HG02763 (cell line): ENCODE results near the gene TUBGCP2.

Source experiments
- ATAC-seq: cut with Tn5 transposase; IDR thresholded peaks from one replicate; pipeline ENCODE4 v1.9.1; 2021; ENCODE audit warnings: mild to moderate bottlenecking, moderate library complexity; ENCODE audit not compliant: unreplicated experiment

Gene TUBGCP2

DNA sequence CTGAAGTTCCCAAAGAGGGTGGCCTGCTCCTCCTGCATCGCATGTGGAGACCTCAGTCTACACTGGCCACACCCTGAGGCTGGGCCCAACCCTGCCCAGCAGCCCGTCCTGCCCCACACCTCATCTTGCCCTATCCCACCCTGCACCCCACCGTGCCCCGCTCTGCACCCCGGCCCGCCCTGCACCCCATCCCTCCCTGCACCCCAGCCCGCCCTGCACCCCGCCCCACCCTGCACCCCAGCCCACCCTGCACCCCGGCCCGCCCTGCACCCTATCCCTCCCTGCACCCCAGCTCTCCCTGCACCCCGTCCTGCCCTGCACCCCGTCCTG lies 56.5 kb downstream of the TUBGCP2 start:
- no peak for ATAC-seq

GRCh38 chr10:133251388-133252222 lies 57.1 kb downstream of the TUBGCP2 start:
- no peak for ATAC-seq

GRCh38 chr10:133249975-133250754 lies 58.5 kb downstream of the TUBGCP2 start:
- no peak for ATAC-seq

DNA sequence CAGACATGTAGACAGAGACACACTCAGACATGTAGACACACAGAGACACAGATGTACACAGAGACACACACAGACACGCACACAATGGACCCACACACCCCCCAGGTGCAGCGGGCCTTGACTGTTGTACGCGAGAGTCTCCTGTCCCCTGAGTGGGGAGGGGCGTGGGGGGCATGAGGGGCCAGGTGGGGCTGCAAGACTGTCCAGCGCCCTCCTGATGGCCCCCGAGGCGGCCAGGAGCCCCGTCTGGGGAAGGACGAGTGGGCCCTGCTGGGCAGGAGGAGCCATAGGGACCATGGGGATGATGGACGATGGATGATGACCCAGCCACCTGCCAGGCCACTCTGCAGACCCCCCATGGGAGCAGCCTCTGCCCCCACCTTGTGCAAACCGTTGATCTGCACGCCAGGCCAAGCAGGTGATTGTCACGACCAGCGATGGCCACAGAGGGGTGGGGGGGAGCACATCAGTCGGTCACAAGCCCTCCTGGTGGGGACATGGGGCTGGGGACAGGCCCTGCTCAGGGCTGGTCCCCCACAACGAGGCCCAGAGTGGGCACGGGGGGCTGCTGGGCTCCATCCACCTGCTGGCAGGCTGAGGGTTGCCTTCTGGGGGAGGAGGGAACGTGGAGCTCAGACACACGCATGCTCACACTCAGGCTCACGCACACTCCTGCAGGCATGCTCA lies 59.4 kb downstream of the TUBGCP2 start:
- ATAC-seq: no peak

DNA sequence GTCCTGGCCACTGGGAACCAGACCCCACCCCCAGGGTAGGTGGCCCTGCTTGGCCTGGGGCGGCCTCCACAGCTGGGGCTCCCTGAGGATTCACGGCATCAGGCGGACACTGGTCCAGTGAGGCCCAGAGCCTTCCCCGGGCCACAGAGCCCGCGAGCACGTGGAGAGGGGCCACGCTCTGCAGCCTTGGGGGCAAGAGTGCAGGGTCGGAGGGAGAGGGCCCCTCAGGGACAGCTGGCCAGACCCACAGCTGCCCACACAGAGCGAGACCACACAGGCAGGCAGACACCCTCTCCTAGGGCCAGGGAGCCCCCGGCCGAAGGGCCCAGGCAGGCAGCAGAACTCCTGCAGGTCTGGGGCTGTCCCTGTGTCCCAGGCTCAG lies 60.3 kb downstream of the TUBGCP2 start:
- ATAC-seq: no peak

DNA sequence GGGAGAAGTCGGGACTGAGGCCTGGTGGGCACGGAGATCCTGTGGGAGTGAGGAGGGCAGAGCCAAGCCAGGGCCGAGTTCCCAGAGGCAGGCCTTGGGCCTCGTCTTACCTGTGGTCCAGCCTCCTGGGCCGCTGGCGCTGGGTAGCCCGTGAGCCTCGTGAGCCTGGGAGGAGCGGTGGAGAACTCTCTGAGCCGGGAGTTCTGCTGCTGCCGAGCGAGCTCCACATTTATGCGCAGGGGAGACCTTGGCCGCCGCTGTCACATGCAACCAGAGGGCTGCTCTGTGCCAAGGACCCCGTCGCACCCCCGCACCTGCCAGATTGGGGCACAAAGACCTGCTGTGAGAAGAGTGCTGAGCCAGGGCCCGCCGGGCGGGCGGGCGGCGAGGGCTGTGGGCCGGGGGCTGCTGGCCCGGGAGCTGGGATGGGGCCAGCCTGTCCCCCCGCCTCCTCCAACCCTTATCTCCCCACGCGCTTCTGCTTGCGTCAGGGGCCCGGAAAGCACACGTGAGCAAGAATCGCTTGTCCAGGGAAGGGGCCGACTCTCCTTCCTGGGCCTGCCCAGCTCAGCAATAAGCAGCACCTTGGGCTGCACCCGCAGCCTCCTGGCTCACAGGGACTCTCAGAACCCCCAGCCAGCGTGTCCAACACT lies 60.9 kb downstream of the TUBGCP2 start:
- no peak for ATAC-seq

GRCh38 chr10:133246236-133246626 lies 62.4 kb downstream of the TUBGCP2 start:
- ATAC-seq: no peak

- ATAC-seq: no peak
Measured at GRCh38 chr10:133245439-133246235, 63.0 kb downstream of the TUBGCP2 start.

GRCh38 chr10:133243593-133243992 lies 65.1 kb downstream of the TUBGCP2 start:
- ATAC-seq: no peak

- ATAC-seq: no peak
Measured at GRCh38 chr10:133242611-133243356, 65.9 kb downstream of the TUBGCP2 start.

DNA sequence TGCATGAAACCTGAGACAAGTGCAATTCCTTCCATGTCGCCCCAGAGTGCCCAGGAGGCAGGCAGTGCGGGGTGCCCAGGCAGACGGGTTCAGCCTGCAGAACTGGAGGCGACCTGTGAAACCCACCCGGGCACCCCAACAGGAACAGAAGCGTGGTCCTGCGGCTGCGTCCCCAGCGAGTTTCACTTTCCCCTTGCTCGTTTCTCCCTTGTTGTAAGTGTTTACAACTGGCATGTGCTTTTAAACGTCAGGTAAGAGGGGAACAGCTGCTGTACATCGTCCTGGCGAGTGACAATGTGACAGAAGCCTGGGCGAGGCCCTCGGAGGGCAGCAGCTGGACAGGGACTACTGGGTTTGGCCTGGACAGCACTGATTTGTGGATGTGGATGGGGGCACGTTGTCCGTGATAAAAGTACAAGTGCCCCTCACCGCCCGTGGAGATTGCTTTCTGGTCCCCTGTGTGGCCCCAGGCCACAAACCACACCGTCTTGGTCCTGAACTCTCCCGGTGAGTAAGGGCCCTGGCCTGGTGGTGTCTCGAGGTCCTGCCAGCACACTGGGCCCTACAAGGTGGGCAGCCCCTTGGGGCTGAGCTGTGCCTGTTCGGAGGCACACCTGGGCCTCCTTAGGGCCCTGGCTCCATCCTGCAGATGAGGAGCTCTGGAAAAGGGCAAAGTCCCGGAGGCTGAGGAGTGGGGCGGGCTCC lies 67.0 kb downstream of the TUBGCP2 start:
- ATAC-seq: no peak

- no peak for ATAC-seq
Measured at GRCh38 chr10:133239990-133240389, 68.7 kb downstream of the TUBGCP2 start.

DNA sequence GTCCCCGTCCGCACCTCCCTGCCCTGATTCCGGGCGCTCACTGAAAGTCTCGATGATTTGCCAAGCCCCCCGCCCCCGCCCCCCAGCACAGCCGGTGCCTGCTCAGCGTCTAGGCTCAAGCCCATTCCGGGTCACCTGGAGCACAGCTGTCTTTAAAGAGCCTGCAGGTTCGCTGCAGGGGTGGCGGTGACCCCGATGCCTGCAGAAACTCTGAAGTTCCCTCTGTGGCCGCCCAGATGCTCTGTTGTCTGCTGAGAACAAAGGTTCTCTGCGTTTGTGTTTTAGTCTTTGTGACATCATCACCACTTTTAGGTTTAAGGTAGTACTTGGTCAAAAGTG lies 70.2 kb downstream of the TUBGCP2 start:
- no peak for ATAC-seq

DNA sequence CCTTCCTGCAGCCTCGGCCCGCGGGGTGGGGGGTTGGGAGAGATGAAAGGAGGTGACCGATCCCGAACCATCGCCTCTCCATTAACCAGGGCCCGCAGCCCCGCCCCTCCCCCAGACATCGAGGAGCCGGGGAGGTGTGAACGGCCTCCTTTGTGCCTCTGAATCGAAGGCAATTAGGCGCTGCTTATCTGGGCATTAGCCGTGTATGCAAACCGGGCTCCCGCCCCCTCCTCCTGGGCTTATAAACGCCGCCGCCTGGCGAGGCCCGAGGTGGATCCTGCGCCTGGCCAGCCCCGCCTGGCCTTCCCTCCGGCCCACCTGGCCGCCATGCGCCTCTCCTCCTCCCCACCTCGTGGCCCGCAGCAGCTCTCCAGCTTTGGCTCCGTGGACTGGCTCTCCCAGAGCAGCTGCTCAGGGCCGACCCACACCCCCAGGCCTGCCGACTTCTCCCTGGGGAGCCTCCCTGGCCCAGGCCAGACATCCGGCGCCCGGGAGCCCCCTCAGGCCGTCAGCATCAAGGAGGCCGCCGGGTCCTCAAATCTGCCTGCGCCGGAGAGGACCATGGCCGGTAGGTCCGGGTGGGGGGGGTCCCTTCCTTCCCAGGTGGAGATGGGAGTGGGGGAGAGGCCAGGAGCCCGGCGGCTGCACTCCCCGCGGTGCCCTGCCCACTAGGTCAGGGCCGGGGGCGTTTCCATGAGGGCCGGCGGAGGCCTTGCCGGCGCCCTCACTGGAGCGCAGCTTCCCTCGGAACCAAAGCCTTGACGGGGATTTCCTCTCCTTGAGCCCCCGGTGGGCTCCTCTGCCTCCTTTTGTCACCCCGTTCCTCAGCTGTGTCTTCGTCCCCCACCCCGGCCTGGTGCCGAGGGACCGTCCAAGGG lies 70.8 kb downstream of the TUBGCP2 start, which contains the start of gene VENTX:
TSS of gene VENTX (plus strand) at position 268 of the 878 bp plus-strand sequence. CDS start at position 328, 60 bp downstream.
- no peak for ATAC-seq

DNA sequence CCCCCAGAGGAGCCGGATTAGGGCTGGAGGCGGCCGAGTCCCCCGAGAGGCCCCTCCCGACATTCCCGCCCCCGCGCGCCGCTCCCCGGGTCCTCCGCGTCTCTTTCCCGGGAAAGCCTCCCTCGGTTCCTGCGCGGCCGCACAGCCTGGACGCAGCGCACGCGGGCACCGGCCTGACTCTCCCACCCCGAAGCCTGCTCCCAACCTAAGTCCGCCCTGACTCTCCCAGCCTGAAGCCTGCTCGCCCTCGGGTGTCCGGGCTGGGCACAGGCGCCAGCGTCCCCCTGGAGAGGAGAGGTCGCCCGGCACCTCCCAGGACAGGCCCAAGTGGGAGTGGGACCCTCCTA lies 71.5 kb downstream of the TUBGCP2 start:
- ATAC-seq: no peak

- no peak for ATAC-seq
Measured at GRCh38 chr10:133236401-133237240, 72.1 kb downstream of the TUBGCP2 start.

GRCh38 chr10:133235932-133236331 lies 72.7 kb downstream of the TUBGCP2 start:
- ATAC-seq: no peak
